ENCODE measurements around the gene SLC49A3.

The SLC49A3 gene

DNA sequence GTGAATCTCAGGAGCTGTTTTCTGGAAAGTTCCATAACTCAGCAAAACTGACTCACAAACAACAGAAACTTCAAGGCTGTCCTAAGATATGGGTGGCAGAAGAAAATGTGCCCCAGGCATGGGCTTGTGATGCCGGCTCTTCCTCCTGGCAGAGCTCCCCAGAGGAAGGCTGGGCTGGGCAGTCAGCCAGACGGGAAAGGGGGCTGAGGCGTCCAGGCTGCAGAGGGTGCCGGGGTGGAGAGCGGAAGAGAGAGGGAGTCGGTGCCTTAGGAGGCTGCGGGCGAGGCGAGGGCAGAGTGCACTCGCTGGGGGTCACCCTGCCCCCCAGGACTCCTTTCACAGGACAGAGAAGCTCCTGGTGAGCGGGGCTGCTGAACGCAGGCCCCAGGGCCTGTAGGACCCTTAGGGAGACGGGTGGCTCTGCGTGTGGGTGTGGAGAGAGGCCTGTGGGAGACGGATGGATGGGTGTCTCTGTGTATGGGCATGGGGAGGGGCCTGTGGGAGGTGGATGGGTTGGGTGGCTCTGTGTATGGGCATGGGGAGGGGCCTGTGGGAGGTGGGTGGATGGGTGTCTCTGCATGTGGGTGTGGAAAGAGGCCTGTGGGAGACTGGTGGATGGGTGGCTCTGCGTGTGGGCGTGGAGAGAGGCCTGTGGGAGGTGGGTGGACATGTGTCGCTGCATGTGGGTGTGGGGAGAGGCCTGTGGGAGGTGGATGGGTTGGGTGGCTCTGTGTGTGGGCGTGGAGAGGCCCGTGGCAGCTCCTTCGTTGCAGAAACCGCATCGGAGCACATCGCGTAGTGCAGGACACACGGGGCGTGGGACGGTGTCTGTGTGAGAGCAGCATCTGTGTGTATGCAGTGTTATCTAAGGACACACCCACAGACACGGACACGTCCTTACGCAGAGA lies 32.6 kb upstream of the SLC49A3 start:
- no peak overlapping the region for H3K4me3 ChIP-seq (ENCODE audit: low read depth, low read length)
- TF ChIP-seq, protein P1, sequence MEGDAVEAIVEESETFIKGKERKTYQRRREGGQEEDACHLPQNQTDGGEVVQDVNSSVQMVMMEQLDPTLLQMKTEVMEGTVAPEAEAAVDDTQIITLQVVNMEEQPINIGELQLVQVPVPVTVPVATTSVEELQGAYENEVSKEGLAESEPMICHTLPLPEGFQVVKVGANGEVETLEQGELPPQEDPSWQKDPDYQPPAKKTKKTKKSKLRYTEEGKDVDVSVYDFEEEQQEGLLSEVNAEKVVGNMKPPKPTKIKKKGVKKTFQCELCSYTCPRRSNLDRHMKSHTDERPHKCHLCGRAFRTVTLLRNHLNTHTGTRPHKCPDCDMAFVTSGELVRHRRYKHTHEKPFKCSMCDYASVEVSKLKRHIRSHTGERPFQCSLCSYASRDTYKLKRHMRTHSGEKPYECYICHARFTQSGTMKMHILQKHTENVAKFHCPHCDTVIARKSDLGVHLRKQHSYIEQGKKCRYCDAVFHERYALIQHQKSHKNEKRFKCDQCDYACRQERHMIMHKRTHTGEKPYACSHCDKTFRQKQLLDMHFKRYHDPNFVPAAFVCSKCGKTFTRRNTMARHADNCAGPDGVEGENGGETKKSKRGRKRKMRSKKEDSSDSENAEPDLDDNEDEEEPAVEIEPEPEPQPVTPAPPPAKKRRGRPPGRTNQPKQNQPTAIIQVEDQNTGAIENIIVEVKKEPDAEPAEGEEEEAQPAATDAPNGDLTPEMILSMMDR (IDR thresholded peaks at IDR 0.05; ENCODE audit: borderline replicate concordance, insufficient read depth, low read depth, low read length), result no peak

DNA sequence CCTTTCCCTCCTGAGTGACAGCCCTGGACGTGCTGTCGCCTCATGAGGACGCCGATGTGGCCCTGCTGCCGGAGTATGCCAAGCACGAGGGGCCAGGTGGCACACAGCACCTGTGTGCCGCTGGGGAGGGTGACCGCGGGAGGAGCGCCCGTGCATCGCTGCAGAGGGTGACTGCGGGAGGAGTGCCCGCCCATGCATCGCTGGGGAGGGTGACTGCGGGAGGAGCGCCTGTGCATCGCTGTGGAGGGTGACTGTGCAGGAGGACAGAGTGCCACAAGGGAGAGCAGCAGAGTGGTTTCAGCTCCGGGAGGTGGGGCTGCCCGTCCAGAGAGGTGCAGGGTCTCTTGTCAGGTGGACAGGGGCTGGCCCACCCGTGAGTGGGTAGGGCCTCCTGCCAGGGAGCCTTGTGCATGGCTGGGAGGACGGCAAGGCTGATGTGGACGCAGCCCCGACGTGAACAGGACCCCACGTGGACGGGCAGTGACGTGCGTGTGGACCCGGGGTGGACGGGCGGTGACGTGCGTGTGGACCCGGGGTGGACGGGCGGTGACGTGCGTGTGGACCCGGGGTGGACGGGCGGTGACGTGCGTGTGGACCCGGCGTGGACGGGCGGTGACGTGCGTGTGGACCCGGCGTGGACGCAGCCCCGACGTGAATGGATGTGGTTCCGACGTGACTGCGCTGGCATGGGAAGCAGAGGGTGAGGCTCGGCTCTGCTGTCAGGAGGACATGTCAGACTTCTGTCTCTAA lies 31.3 kb upstream of the SLC49A3 start:
- TF ChIP-seq, protein P1 (IDR thresholded peaks at IDR 0.05; ENCODE audit: borderline replicate concordance, insufficient read depth, low read depth, low read length), result no peak
- no peak overlapping the region for H3K4me3 ChIP-seq (ENCODE audit: low read depth, low read length)

DNA sequence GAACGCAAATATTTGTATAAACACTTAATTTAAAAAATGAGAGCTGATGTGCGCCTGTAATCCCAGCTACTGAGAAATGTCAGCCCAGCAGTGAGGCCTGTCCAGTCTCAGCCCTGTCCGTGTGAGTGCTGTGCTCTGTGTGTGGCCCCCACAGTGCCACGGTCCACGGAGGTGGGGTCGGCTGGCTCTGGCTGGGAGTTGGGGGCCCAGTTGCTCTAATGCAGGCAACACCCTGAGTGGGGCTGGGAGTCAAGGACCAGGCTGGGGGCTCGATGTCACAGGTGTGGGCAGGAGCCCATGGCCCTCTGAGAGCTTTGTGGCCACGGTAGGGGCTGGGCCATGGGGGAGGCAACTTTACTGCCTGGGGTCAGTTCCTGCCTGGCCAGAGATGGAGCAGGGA lies 29.5 kb upstream of the SLC49A3 start:
- TF ChIP-seq, protein P1 (IDR thresholded peaks at IDR 0.05; ENCODE audit: borderline replicate concordance, insufficient read depth, low read depth, low read length), result no peak
- no peak overlapping the region for H3K4me3 ChIP-seq (ENCODE audit: low read depth, low read length)

DNA sequence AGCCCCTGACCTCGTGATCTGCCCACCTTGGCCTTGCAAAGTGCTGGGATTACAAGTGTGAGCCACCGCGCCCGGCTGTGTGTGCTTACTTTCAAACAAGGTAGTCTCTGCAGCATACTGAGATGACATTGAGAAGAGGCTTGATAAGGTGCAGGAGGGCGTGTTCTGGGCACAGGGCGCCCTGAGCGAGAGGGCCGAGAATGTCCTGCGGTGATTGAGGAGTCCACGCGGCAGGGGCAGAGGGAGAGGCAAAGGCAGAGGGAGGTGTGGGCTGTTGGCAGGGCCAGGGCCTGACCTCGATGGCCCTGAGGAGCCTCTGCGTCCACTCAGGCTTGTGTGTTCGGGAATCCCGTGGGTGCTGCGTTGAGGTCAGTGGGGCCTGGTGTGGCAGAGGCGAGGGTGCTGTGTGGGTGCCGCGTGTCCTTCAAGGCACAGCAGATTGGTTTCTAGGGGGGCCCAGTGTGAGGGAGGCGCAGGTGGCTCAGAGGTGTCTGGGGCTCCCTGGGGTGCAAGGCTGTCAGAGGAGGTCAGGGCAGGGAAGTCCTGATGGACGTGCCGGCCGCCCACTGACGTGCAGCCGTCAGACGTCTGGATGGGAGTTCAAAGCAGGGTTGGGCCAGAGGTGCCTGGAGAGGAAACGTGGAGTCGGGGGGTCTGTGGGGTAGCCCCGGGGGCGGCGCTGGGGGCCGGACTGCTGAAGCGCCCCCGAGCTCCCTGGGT lies 28.8 kb upstream of the SLC49A3 start:
- no peak overlapping the region for H3K4me3 ChIP-seq (ENCODE audit: low read depth, low read length)
- TF ChIP-seq, protein P1 (IDR thresholded peaks at IDR 0.05; ENCODE audit: borderline replicate concordance, insufficient read depth, low read depth, low read length), result no peak

DNA sequence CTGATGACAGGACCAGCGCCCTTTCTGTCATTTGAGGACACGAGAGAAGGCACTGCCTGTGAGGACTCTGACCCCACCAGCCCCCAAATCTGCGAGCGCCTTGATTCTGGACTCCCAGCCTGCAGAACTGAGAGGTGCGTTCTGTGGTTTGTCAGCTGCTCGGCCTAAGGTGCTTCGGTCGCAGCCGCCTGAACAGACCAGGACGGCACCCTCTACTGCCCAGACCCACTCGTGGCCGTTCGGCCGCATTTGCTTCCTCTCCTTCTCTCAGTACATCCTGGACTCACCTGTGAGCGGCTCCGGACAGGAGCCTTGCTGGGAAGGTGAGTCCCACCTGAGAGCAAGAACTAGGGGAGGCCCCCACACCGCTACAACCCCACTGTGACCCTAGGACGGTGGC lies 25.1 kb upstream of the SLC49A3 start:
- TF ChIP-seq, protein P1 (IDR thresholded peaks at IDR 0.05; ENCODE audit: borderline replicate concordance, insufficient read depth, low read depth, low read length), result no peak
- no peak overlapping the region for H3K4me3 ChIP-seq (ENCODE audit: low read depth, low read length)

DNA sequence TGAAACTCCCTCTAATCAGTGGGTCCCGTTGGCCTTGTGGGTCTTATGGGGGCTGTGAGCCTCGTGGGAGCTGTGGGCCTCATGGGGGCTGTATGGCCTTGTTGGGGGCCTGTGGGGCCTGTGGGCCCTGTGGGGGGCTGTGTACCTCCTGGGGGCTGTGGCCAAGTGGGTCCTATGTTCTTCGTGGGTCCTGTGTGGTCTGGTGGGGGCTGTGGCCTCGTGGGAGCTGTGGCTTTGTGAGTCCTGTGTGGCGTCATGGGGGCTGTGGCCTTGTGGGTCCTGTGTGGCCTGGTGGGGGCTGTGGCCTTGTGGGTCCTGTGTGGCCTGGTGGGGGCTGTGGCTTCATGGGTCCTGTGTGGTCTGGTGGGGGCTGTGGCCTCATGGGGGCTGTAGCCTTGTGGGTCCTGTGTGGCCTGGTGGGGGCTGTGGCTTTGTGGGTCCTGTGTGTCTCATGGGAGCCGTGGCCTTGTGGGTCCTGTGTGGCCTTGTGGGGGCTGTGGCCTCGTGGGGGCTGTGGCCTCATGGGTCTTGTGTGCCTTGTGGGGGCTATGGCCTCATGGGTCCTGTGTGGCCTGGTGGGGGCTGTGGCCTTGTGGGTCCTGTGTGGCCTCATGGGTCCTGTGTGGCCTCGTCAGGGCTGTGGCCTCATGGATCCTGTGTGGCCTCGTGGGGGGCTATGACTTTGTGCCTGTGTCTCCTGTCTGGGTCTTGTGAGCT lies 24.1 kb upstream of the SLC49A3 start:
- TF ChIP-seq, protein P1 (IDR thresholded peaks at IDR 0.05; ENCODE audit: borderline replicate concordance, insufficient read depth, low read depth, low read length), result no peak
- H3K4me3 ChIP-seq (ENCODE audit: low read depth, low read length), result no peak overlapping the region

All from GM12875 (cell line).